GM12872 (cell line): ENCODE data around the gene MRAP.

Experiments
- CTCF ChIP-seq: IDR thresholded peaks from 3 replicates; pipeline ENCODE4 v1.5.1; 2011; ENCODE audit warnings: low read depth, mild to moderate bottlenecking, low read length, moderate library complexity; ENCODE audit not compliant: insufficient read depth

MRAP gene

GRCh38 chr21:32351428-32351827 is 52.8 kb downstream of the MRAP start:
- TF ChIP-seq CTCF = no peak

DNA sequence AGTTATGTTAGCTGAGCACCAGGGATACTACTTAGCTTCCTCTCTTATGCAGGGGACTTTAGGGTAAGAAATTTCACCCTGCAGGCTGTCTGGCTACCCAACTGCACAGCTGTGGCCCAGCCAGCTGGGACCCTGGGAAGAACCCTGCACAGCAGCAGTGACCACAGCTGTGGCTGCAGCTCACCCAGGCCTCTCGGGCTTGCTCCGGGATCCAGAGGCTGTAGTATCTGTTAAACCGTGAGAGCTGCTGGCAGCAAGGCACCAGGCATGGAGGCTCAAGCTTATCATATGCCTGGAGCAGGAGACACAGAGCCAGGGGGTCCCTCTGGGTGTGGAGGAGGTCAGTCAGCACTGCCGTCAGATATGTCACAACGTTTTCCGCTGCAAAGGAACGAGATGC is 53.9 kb downstream of the MRAP start:
- no peak for TF ChIP-seq CTCF

GRCh38 chr21:32353002-32353711 is 54.5 kb downstream of the MRAP start:
- no peak for TF ChIP-seq CTCF

DNA sequence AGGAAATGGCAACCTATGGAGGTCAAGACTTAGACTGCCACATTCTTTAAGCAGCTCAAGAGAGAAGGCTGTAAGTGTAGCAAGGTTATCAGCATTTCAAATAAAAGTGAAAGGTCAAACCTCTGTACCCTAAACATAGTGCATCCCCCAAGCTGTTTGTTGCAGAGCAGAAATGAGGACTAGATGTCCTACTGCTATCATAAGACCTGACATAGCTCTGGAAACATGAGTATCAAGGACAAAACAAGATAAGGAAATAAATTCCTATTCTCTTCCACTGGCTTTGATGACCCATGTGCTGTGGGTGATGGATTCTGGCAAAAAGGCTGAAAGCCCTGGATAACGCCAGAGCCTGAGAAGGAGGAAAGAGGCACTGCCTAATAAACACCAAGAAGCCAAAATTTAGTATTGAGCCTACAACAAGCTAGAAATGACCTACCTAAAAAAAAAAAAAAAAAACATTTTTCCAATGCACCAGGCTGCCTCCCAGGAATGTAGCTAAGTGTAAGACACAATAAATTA is 58.3 kb downstream of the MRAP start:
- no peak for TF ChIP-seq CTCF

DNA sequence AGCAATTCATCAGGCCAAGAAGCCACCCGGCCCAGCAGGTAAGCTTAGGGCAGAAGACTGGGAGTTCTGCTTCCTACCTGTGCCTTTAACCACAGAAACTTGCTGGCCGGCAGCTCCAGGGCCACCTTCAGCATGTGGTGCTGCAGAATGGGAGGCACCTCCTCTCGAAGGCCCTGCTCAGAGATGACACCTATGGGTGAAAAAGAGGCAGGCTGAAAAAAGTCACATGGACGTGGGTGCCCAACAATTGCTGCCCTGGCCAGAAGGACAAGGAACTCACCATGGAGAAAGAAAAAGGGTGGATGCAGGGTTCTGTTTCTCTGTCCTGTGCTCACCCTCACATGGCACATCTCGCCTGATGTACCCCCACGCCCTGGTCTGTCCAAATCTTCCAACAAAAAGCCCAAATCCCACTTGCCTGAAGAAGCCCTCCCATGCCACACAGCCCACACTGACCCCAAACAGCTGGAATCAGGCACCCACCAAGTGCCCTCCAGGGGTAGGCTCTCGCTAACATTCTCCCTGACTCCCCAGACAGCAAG is 61.1 kb downstream of the MRAP start:
- peak; percentile 24; the same call in 1 of the 3 replicates for TF ChIP-seq CTCF

GRCh38 chr21:32360401-32360975 is 61.8 kb downstream of the MRAP start:
- TF ChIP-seq CTCF = no peak
